ENCODE measurements around the gene OR2S2. TPM values are rescaled to one million over a fixed set of nuclear protein-coding genes. Genes with fewer than 3 reads are reported as not detected.

The OR2S2 gene
- total RNA-seq, 1 experiment from 2014 or later = not detected

GRCh38 chr9:35912791-35913400 lies 45.1 kb downstream of the OR2S2 start:
- Mint-ChIP-seq H3K4me3 (no peak overlapping the region), H3K4me1 (peaks cover 33% of the 10 kb centered on the region), H3K27ac (no peak overlapping the region), H3K27me3 (ENCODE audit: low read depth) (peaks cover 4% of the 10 kb centered on the region; the same call in 1 of the 2 replicates), H3K9me3 (no peaks in the 10 kb centered on the region), H3K36me3 (no peaks in the 10 kb centered on the region)
- TF ChIP-seq CDX4 (CRISPR knock-in tag; IDR thresholded peaks at IDR 0.05; ENCODE audit: borderline replicate concordance) = no peak
- TF ChIP-seq NFE2L1 (CRISPR knock-in tag; IDR thresholded peaks at IDR 0.05) = no peak
- no peak for TF ChIP-seq MLX (CRISPR knock-in tag; IDR thresholded peaks at IDR 0.05)
- no peak for TF ChIP-seq GRHL2 (CRISPR knock-in tag; IDR thresholded peaks at IDR 0.05; ENCODE audit: insufficient replicate concordance, severe bottlenecking)
- no peak for TF ChIP-seq FOXK1 (CRISPR knock-in tag; IDR thresholded peaks at IDR 0.05)
- no peak for TF ChIP-seq SMAD3 (CRISPR knock-in tag; IDR thresholded peaks at IDR 0.05; ENCODE audit: borderline replicate concordance)
- TF ChIP-seq FOXP1 (CRISPR knock-in tag; IDR thresholded peaks at IDR 0.05; ENCODE audit: borderline replicate concordance) = no peak
- no peak for TF ChIP-seq CTCF (IDR thresholded peaks at IDR 0.05)
- no peak for TF ChIP-seq ERG (CRISPR knock-in tag; IDR thresholded peaks at IDR 0.05)
- TF ChIP-seq SP1 (CRISPR knock-in tag; conservative IDR thresholded peaks at IDR 0.05) = no peak
- no peak for TF ChIP-seq ATF2 (CRISPR knock-in tag; IDR thresholded peaks at IDR 0.05; ENCODE audit: borderline replicate concordance, low read depth)
- TF ChIP-seq TEAD4 (CRISPR knock-in tag; IDR thresholded peaks at IDR 0.05) = no peak
- TF ChIP-seq PREB (CRISPR knock-in tag; IDR thresholded peaks at IDR 0.05; ENCODE audit: borderline replicate concordance) = no peak
- POLR2A ChIA-PET = no interaction called here
- CTCF ChIA-PET = interaction anchor here (1.9 to 2.4 kb wide), 2 partner anchors 10 to 123 kb away, joined by 10 to 12 read pairs; no protein-coding TSS in a partner anchor
- ATAC-seq = no peak
- no peak for DNase-seq (ENCODE audit: low spot score)

GRCh38 chr9:35911690-35912089 lies 46.3 kb downstream of the OR2S2 start:
- Mint-ChIP-seq H3K4me3 (no peak overlapping the region), H3K9me3 (no peaks in the 10 kb centered on the region), H3K27me3 (ENCODE audit: low read depth) (peaks cover 4% of the 10 kb centered on the region; the same call in 1 of the 2 replicates), H3K27ac (no peak overlapping the region), H3K36me3 (no peaks in the 10 kb centered on the region), H3K4me1 (peaks cover 45% of the 10 kb centered on the region)
- ATAC-seq = no peak
- ChIA-PET CTCF (interaction anchor here (0.8 to 3.2 kb wide), 6 partner anchors 9 to 1501 kb away, joined by 3 to 16 read pairs (median 8); partner anchors contain the start of genes FAM221B and TMEM8B), POLR2A (no interaction called here)
- no peak for DNase-seq (ENCODE audit: low spot score)
- TF ChIP-seq ERG (CRISPR knock-in tag; IDR thresholded peaks at IDR 0.05) (no peak), ZNF317 (CRISPR knock-in tag; IDR thresholded peaks at IDR 0.05; ENCODE audit: borderline replicate concordance, low read depth) (no peak), PREB (CRISPR knock-in tag; IDR thresholded peaks at IDR 0.05; ENCODE audit: borderline replicate concordance) (no peak), AFF4 (CRISPR knock-in tag; IDR thresholded peaks at IDR 0.05; ENCODE audit: borderline replicate concordance) (no peak), SMAD4 (CRISPR knock-in tag; IDR thresholded peaks at IDR 0.05) (no peak), HMGXB4 (CRISPR knock-in tag; IDR thresholded peaks at IDR 0.05) (no peak)

Data from WTC11 (cell line).